Right hindlimb (tissue), 1 donor: ENCODE data around the gene ARHGAP28.

Experiments
- DNase-seq: peaks from one replicate; pipeline ENCODE4 v3.0.0-alpha.2; 2018

The ARHGAP28 gene

GRCh38 chr18:6940451-6940850, 210.9 kb downstream of the ARHGAP28 start:
- DNase-seq = no peak

- no peak for DNase-seq
These were observed 212.5 kb downstream of the ARHGAP28 start for GRCh38 chr18:6941996-6942395.

GRCh38 chr18:6942742-6943141, 213.2 kb downstream of the ARHGAP28 start:
- no peak for DNase-seq

- DNase-seq = no peak
These were observed 213.6 kb downstream of the ARHGAP28 start for GRCh38 chr18:6943143-6943542.

GRCh38 chr18:6947338-6948030, 218.0 kb downstream of the ARHGAP28 start:
- DNase-seq = no peak

- peak; percentile 31 for DNase-seq
These were observed 219.0 kb downstream of the ARHGAP28 start for GRCh38 chr18:6948281-6949055.

GRCh38 chr18:6949800-6950586, 220.5 kb downstream of the ARHGAP28 start:
- no peak for DNase-seq

- no peak for DNase-seq
These were observed 221.1 kb downstream of the ARHGAP28 start for GRCh38 chr18:6950641-6951040.

- DNase-seq = no peak
These were observed 222.0 kb downstream of the ARHGAP28 start for GRCh38 chr18:6951336-6952090.

GRCh38 chr18:6954501-6954900, 225.0 kb downstream of the ARHGAP28 start:
- no peak for DNase-seq

GRCh38 chr18:6955304-6955703, 225.8 kb downstream of the ARHGAP28 start:
- no peak for DNase-seq

GRCh38 chr18:6956495-6956894, 227.0 kb downstream of the ARHGAP28 start:
- DNase-seq = no peak

- no peak for DNase-seq
These were observed 227.5 kb downstream of the ARHGAP28 start for GRCh38 chr18:6956999-6957398.

- DNase-seq = no peak
These were observed 229.6 kb downstream of the ARHGAP28 start for GRCh38 chr18:6959110-6959509.

GRCh38 chr18:6960124-6960523, 230.6 kb downstream of the ARHGAP28 start:
- no peak for DNase-seq

- no peak for DNase-seq
These were observed 231.1 kb downstream of the ARHGAP28 start for GRCh38 chr18:6960656-6961055.

GRCh38 chr18:6961331-6961730, 231.8 kb downstream of the ARHGAP28 start:
- DNase-seq = no peak

- no peak for DNase-seq
These were observed 233.3 kb downstream of the ARHGAP28 start for GRCh38 chr18:6962571-6963451.

GRCh38 chr18:6963452-6964097, 234.1 kb downstream of the ARHGAP28 start:
- no peak for DNase-seq
